GM12875 (cell line): ENCODE measurements around the gene GPR32.
"Not testable (repeated sequence)": the region's sequence is repeated elsewhere in the genome, so short reads cannot be mapped to it uniquely, and the experiment has no call there.

Experiments used
- H3K4me3 ChIP-seq: one replicate; pipeline ENCODE4 v1.5.1; 2011; ENCODE audit warnings: low read depth, low read length, control low read depth
- CTCF ChIP-seq: IDR thresholded peaks from 2 replicates; pipeline ENCODE4 v1.5.1; 2011; ENCODE audit warnings: low read depth, mild to moderate bottlenecking, control low read depth, inconsistent platforms, low read length, moderate library complexity, borderline replicate concordance; ENCODE audit not compliant: insufficient read depth

Gene GPR32

GRCh38 chr19:50768277-50768676 is 2.0 kb upstream of the GPR32 start:
- no peak for TF ChIP-seq CTCF
- H3K4me3 ChIP-seq, result no peak overlapping the region

DNA sequence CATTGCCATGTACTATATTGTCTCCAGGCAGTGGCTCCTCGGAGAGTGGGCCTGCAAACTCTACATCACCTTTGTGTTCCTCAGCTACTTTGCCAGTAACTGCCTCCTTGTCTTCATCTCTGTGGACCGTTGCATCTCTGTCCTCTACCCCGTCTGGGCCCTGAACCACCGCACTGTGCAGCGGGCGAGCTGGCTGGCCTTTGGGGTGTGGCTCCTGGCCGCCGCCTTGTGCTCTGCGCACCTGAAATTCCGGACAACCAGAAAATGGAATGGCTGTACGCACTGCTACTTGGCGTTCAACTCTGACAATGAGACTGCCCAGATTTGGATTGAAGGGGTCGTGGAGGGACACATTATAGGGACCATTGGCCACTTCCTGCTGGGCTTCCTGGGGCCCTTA is 624 bp downstream of the GPR32 start:
- no peak overlapping the region for H3K4me3 ChIP-seq

GRCh38 chr19:50772476-50772875 is 2.2 kb downstream of the GPR32 start:
- TF ChIP-seq CTCF, result no peak

More for the DNA sequence above, 624 bp downstream of the GPR32 start:
- TF ChIP-seq CTCF, result no peak

DNA sequence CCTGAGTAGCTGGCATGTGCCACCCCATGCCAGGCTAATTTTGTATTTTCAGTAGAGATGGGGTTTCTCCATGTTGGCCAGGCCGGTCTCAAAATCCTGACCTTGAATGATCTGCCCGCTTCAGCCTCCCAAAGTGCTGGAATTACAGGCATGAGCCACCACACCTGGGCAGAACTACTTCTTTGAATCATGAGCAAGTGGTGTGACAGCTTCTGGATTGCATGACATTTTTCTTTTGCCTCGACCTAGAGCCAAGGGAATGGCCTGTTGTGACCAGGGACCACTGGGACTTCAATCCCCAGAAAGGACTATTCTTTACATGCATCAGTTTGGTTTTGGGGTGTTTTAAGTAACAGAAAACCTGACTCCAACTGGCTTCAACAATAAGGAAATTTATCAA is 2.6 kb downstream of the GPR32 start:
- H3K4me3 ChIP-seq, result not testable (repeated sequence)

More at GRCh38 chr19:50772476-50772875, 2.2 kb downstream of the GPR32 start:
- H3K4me3 ChIP-seq, result no peak overlapping the region

DNA sequence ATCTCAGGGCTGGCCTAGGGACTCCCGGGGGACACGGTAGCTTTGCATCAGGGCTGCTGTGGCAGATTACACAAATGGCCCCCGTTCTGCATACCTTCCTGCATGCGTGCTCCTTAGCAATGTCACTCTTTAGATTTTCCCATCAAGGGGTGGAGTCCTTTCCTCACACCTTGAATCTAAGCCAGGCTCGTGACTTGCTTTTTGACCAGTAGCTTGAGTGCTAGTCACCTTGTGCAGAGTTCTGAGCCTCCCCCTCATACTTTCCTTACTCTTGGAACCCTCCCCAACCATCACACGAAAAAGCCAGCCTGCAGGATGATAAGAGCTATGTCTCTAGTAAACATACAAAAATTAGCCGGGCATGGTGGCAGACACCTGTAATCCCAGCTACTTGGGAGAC is 3.2 kb downstream of the GPR32 start:
- not testable (repeated sequence) for H3K4me3 ChIP-seq

DNA sequence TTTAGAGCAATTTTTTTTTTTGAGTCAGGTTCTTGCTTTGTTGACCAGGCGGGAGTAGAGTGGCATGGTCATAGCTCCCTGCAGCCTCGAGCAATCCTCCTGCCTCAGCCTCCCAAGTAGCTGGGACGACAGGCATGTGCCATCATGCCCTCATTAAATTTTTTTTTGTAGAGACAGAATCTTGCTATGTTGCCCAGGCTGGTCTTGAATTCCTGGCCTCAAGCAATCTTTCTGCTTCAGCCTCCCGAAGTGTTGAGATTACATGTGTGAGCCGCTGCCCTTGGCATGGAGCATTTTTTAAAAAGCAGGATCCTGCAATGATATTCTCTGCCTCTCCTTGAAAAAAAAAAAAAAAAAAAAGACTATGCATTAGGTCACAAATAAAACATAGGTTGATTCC is 5.9 kb downstream of the GPR32 start:
- no peak overlapping the region for H3K4me3 ChIP-seq
- TF ChIP-seq CTCF, result no peak

DNA sequence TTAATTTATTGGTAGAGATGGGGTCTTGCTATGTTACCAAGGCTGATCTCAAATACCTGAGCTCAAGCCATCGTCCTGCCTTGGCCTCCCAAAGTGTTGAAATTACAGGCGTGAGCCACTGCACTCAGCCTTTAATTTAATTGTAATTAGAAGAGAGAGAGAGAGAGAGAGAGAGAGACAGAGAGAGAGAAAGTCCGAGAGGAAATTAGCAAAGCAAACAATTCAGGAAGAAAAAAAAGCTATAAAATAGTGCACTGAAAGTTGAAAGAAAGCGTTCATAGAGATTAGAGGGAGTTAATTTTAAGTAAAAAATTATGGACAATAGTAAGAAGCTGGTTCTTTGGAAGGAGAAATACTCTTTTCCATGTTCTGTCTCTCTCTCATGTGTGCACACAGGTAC is 7.0 kb downstream of the GPR32 start:
- no peak for TF ChIP-seq CTCF
- H3K4me3 ChIP-seq, result no peak overlapping the region

GRCh38 chr19:50777830-50778303 is 7.6 kb downstream of the GPR32 start:
- H3K4me3 ChIP-seq, result no peak overlapping the region
- TF ChIP-seq CTCF, result no peak
